Nephron progenitor cell (in vitro differentiated cells): ENCODE measurements around the gene ATP9B.

Source experiments
- DNase-seq: peaks from one replicate; pipeline ENCODE4 v3.0.0; 2021
- H3K27ac Mint-ChIP-seq: 2 replicates; pipeline ENCODE4 v1.8.0; 2021; ENCODE audit warnings: mild to moderate bottlenecking, moderate library complexity, mixed read lengths
- H3K27me3 Mint-ChIP-seq: 2 replicates; pipeline ENCODE4 v1.8.0; 2021; ENCODE audit warnings: mild to moderate bottlenecking, low read depth, mixed read lengths; ENCODE audit not compliant: poor library complexity
- H3K36me3 Mint-ChIP-seq: 2 replicates; pipeline ENCODE4 v1.8.0; 2021; ENCODE audit warnings: low read depth, mixed read lengths
- H3K4me1 Mint-ChIP-seq: 2 replicates; pipeline ENCODE4 v1.8.0; 2021; ENCODE audit warnings: mixed read lengths
- H3K4me3 Mint-ChIP-seq: 2 replicates; pipeline ENCODE4 v1.8.0; 2021; ENCODE audit warnings: mild to moderate bottlenecking, moderate library complexity, mixed read lengths
- H3K9me3 Mint-ChIP-seq: 2 replicates; pipeline ENCODE4 v1.8.0; 2021; ENCODE audit warnings: mild to moderate bottlenecking, moderate library complexity, mixed read lengths
- TF ChIP-seq, protein P1 (sequence below): fragments of 200-600 bp; sonication (generic); IDR thresholded peaks from 2 replicates; pipeline ENCODE4 v1.5.0; 2021; ENCODE audit warnings: antibody characterized with exemption

The ATP9B gene

GRCh38 chr18:79100944-79101343, 31.8 kb downstream of the ATP9B start:
- no peak for DNase-seq
- H3K4me3 Mint-ChIP-seq, result no peak overlapping the region
- no peaks in the 10 kb centered on the region for H3K4me1 Mint-ChIP-seq
- no peaks in the 10 kb centered on the region for H3K27me3 Mint-ChIP-seq
- peaks cover 35% of the 10 kb centered on the region for H3K9me3 Mint-ChIP-seq
- no peak overlapping the region for H3K27ac Mint-ChIP-seq
- TF ChIP-seq, protein P1, sequence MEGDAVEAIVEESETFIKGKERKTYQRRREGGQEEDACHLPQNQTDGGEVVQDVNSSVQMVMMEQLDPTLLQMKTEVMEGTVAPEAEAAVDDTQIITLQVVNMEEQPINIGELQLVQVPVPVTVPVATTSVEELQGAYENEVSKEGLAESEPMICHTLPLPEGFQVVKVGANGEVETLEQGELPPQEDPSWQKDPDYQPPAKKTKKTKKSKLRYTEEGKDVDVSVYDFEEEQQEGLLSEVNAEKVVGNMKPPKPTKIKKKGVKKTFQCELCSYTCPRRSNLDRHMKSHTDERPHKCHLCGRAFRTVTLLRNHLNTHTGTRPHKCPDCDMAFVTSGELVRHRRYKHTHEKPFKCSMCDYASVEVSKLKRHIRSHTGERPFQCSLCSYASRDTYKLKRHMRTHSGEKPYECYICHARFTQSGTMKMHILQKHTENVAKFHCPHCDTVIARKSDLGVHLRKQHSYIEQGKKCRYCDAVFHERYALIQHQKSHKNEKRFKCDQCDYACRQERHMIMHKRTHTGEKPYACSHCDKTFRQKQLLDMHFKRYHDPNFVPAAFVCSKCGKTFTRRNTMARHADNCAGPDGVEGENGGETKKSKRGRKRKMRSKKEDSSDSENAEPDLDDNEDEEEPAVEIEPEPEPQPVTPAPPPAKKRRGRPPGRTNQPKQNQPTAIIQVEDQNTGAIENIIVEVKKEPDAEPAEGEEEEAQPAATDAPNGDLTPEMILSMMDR, result no peak
- H3K36me3 Mint-ChIP-seq, result peaks cover 78% of the 10 kb centered on the region

GRCh38 chr18:79102886-79103285, 33.7 kb downstream of the ATP9B start:
- peaks cover 25% of the 10 kb centered on the region for H3K9me3 Mint-ChIP-seq
- H3K27me3 Mint-ChIP-seq, result no peaks in the 10 kb centered on the region
- peaks cover 4% of the 10 kb centered on the region for H3K4me1 Mint-ChIP-seq
- TF ChIP-seq, protein P1, result no peak
- no peak overlapping the region for H3K27ac Mint-ChIP-seq
- no peak for DNase-seq
- no peak overlapping the region for H3K4me3 Mint-ChIP-seq
- peaks cover 63% of the 10 kb centered on the region for H3K36me3 Mint-ChIP-seq

GRCh38 chr18:79104137-79104536, 34.9 kb downstream of the ATP9B start:
- Mint-ChIP-seq H3K36me3 (peaks cover 55% of the 10 kb centered on the region), H3K4me3 (no peak overlapping the region), H3K9me3 (peaks cover 18% of the 10 kb centered on the region), H3K4me1 (peaks cover 7% of the 10 kb centered on the region), H3K27ac (no peak overlapping the region), H3K27me3 (no peaks in the 10 kb centered on the region)
- no peak for DNase-seq
- TF ChIP-seq, protein P1, result no peak

DNA sequence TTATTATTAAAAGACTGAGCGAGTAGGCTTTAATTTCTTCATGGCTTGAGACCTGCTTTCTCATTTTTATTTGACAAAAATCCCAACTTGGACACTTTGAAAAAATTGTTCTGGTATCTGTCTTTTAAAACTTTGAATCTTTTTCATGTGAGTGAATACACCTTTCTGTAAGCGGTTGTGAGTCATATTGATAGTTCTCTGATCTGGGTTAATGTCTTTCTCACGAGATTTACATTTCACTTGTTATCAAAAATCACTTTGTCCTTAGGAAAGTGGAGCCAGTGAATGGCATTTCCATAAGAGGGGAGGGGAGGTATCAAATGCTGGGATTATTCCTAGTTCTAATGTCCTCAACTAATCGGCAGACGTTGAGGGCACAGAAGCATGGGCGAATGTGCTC, 36.3 kb downstream of the ATP9B start:
- peaks cover 7% of the 10 kb centered on the region for H3K4me1 Mint-ChIP-seq
- TF ChIP-seq, protein P1, result no peak
- peaks cover 47% of the 10 kb centered on the region for H3K36me3 Mint-ChIP-seq
- DNase-seq, result no peak
- H3K27me3 Mint-ChIP-seq, result no peaks in the 10 kb centered on the region
- H3K9me3 Mint-ChIP-seq, result peaks cover 10% of the 10 kb centered on the region
- H3K27ac Mint-ChIP-seq, result no peak overlapping the region
- no peak overlapping the region for H3K4me3 Mint-ChIP-seq

DNA sequence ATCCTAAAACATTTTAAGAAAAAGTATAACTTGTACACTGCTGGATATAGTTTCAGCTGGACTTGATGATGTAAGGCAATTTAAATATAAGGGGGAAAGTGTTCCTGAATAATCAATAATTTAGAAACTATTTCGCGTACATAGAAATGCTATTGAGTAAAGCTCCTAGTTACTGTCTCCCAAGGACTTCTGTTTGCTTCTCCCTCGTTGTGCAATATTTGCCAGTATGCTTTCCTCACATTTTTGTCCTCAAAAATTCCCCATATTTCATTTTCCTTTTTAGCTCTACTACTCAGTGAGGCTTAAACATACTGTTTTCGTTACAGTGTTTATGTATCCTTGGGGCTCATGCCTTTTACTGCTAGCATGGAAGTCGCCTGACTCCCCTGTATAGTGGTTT, 36.9 kb downstream of the ATP9B start:
- no peak overlapping the region for H3K4me3 Mint-ChIP-seq
- H3K27ac Mint-ChIP-seq, result no peak overlapping the region
- H3K27me3 Mint-ChIP-seq, result no peaks in the 10 kb centered on the region
- H3K36me3 Mint-ChIP-seq, result peaks cover 41% of the 10 kb centered on the region
- peaks cover 6% of the 10 kb centered on the region for H3K9me3 Mint-ChIP-seq
- TF ChIP-seq, protein P1, result no peak
- H3K4me1 Mint-ChIP-seq, result peaks cover 7% of the 10 kb centered on the region
- DNase-seq, result no peak

DNA sequence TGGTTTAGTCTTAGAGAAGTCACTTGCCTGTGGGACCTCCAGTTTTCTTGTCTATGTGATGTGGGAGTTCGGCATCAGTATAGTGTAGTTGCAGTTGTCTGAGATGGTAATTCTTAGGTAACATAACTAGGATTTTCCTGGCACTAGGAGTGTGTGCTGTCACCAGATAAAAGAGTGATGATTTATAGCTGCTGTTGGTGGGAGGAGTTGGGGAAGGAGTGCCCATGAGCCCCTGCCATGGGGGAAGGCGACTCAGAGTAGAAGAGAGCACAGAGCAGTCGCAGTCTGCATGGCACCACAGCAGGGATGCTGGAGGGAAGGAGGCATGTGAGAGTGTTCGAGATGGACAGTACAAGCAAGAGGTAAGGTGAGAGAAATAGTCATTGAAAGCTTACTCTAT, 38.7 kb downstream of the ATP9B start:
- Mint-ChIP-seq H3K27ac (no peak overlapping the region), H3K36me3 (peaks cover 23% of the 10 kb centered on the region), H3K4me1 (peaks cover 7% of the 10 kb centered on the region), H3K4me3 (no peak overlapping the region), H3K27me3 (no peaks in the 10 kb centered on the region), H3K9me3 (no peaks in the 10 kb centered on the region)
- DNase-seq, result no peak
- TF ChIP-seq, protein P1, result no peak
